ENCODE measurements around the gene EDA. TPM values are rescaled to one million over a fixed set of nuclear protein-coding genes. Genes with fewer than 3 reads are reported as not detected.

EDA gene
- total RNA-seq, 2 experiments from 2014 or later: 1.8 to 3.9 TPM

DNA sequence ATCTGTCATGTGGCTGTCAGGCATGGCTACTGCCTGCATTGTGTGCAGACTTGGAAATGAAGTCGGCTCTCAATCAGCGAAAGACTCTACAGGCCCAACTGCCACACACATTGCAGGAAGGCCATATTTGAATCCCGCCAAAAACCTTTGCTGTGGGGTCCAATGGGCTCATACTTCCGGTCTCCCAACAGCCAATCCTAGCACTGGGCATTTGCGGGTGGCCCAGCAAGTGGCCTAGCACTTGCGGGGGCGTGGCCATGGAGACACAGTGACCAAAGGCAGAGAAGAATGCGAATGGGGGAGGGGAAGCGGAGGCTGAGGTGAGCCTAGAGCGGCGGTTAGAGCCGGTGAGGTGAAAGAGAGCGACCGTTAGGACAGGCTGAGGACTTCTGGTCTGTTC is 446.2 kb downstream of the EDA start, which contains the start of gene OTUD6A:
Gene OTUD6A, plus strand, starts transcription at position 382 of the 400 bp plus-strand sequence. CDS start 68 bp downstream, outside the sequence.
- H3K79me2 ChIP-seq (ENCODE audit: insufficient read depth, low read depth, low read length): no peaks in the 10 kb centered on the region
- TF ChIP-seq CTCF (conservative IDR thresholded peaks at IDR 0.05; ENCODE audit: low read length) (no peak), EZH2phosphoT487 (IDR thresholded peaks at IDR 0.05; ENCODE audit: borderline replicate concordance, low read depth, low read length) (no peak)
- H3K4me1 ChIP-seq (ENCODE audit: insufficient read depth, low read length, poor library complexity, severe bottlenecking): no peaks in the 10 kb centered on the region
- H3K9me3 ChIP-seq (ENCODE audit: low read length): no peaks in the 10 kb centered on the region
- no peaks in the 10 kb centered on the region for H3K9me2 ChIP-seq (ENCODE audit: insufficient read depth, low read length)
- ChIA-PET POLR2A (no interaction called here), CTCF (ENCODE audit: unreplicated experiment) (no interaction called here)
- no peaks in the 10 kb centered on the region for H4K20me1 ChIP-seq (ENCODE audit: insufficient read depth, low read length)
- H3K4me3 ChIP-seq (ENCODE audit: low read depth, low read length, poor library complexity, severe bottlenecking): no peak within 1 kb of the TSS
- H2AFZ ChIP-seq (ENCODE audit: low read length): no peak within 1 kb of the TSS
- DNase-seq (ENCODE audit: low spot score): no peak
- H3K4me2 ChIP-seq (ENCODE audit: low read length): no peak within 1 kb of the TSS
- no peak within 1 kb of the TSS for H3K27ac ChIP-seq (ENCODE audit: low read depth, low read length, poor library complexity, severe bottlenecking)
- H3K36me3 ChIP-seq (ENCODE audit: insufficient read depth, low read length): no peaks in the 10 kb centered on the region
- intact Hi-C loops (cut with micrococcal nuclease; ENCODE audit: unreplicated experiment): no loop called here
- BruUV-seq (replicated peaks): no TSS peak

- no peak for DNase-seq (ENCODE audit: low spot score)
- no peaks in the 10 kb centered on the region for H4K20me1 ChIP-seq (ENCODE audit: insufficient read depth, low read length)
- H3K36me3 ChIP-seq (ENCODE audit: insufficient read depth, low read length): no peaks in the 10 kb centered on the region
- H3K4me2 ChIP-seq (ENCODE audit: low read length): no peak overlapping the region
- CTCF ChIA-PET (ENCODE audit: unreplicated experiment): no interaction called here
- no peaks in the 10 kb centered on the region for H3K4me1 ChIP-seq (ENCODE audit: insufficient read depth, low read length, poor library complexity, severe bottlenecking)
- H2AFZ ChIP-seq (ENCODE audit: low read length): no peak overlapping the region
- intact Hi-C loops (cut with micrococcal nuclease; ENCODE audit: unreplicated experiment): no loop called here
- no peak overlapping the region for H3K27ac ChIP-seq (ENCODE audit: low read depth, low read length, poor library complexity, severe bottlenecking)
- no peak for TF ChIP-seq EZH2phosphoT487 (IDR thresholded peaks at IDR 0.05; ENCODE audit: borderline replicate concordance, low read depth, low read length)
- no peak for TF ChIP-seq CTCF (conservative IDR thresholded peaks at IDR 0.05; ENCODE audit: low read length)
- H3K79me2 ChIP-seq (ENCODE audit: insufficient read depth, low read depth, low read length): no peaks in the 10 kb centered on the region
- H3K9me2 ChIP-seq (ENCODE audit: insufficient read depth, low read length): no peaks in the 10 kb centered on the region
- no peak overlapping the region for H3K4me3 ChIP-seq (ENCODE audit: low read depth, low read length, poor library complexity, severe bottlenecking)
- H3K9me3 ChIP-seq (ENCODE audit: low read length): no peaks in the 10 kb centered on the region
- BruUV-seq (replicated peaks): no TSS peak
- POLR2A ChIA-PET: no interaction called here
These were observed 447.1 kb downstream of the EDA start for GRCh38 chrX:70062961-70063550.

DNA sequence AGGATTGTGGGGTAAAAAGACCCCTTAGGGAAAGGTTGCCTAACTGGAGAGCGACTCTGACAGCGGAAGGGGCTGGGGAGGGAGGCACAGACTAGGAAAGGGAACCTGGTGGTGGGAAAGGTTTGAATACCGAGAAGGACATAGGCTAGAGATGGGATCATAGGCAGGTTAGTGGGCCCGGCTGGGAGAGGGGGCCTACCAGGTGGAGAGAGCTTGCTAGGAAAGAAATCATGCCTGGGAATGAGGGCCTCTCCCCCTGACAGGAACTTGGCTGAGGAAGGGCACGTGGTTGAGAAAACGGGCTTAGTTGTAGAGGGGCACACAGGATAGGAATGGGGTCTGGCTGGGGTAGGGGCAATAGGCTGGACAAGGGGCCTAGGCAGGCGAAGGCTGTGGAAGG is 450.7 kb downstream of the EDA start:
- Histone ChIP-seq H3K4me3 (ENCODE audit: low read depth, low read length, poor library complexity, severe bottlenecking) (no peak overlapping the region), H2AFZ (ENCODE audit: low read length) (no peak overlapping the region), H3K9me2 (ENCODE audit: insufficient read depth, low read length) (no peaks in the 10 kb centered on the region), H4K20me1 (ENCODE audit: insufficient read depth, low read length) (no peaks in the 10 kb centered on the region), H3K9me3 (ENCODE audit: low read length) (no peaks in the 10 kb centered on the region), H3K36me3 (ENCODE audit: insufficient read depth, low read length) (no peaks in the 10 kb centered on the region), H3K4me2 (ENCODE audit: low read length) (no peak overlapping the region), H3K4me1 (ENCODE audit: insufficient read depth, low read length, poor library complexity, severe bottlenecking) (no peaks in the 10 kb centered on the region), H3K79me2 (ENCODE audit: insufficient read depth, low read depth, low read length) (no peaks in the 10 kb centered on the region), H3K27ac (ENCODE audit: low read depth, low read length, poor library complexity, severe bottlenecking) (no peak overlapping the region)
- no peak for DNase-seq (ENCODE audit: low spot score)
- CTCF ChIA-PET (ENCODE audit: unreplicated experiment): no interaction called here
- BruUV-seq (replicated peaks): no TSS peak
- intact Hi-C loops (cut with micrococcal nuclease; ENCODE audit: unreplicated experiment): no loop called here
- POLR2A ChIA-PET: no interaction called here
- TF ChIP-seq CTCF (conservative IDR thresholded peaks at IDR 0.05; ENCODE audit: low read length): no peak
- TF ChIP-seq EZH2phosphoT487 (IDR thresholded peaks at IDR 0.05; ENCODE audit: borderline replicate concordance, low read depth, low read length): no peak

All from OCI-LY7 (cell line).